Testis (tissue), 2 donors: Measurements from ENCODE around the gene OXER1.

ENCODE experiments used
- CTCF ChIP-seq, 3 experiments: fragments of 450-650 bp in 2 of 3; fragments of 200-600 bp in 1 of 3; sonication (generic) in 1 of 3; IDR thresholded peaks; one replicate each; pipeline ENCODE4 v1.5.1; 2016 to 2019; ENCODE audit warnings: antibody characterized with exemption in 3 of 3, mild to moderate bottlenecking in 2 of 3, moderate library complexity in 1 of 3
- POLR2A ChIP-seq: fragments of 450-650 bp; IDR thresholded peaks from one replicate; pipeline ENCODE4 v1.6.1; 2017; ENCODE audit warnings: antibody characterized with exemption, mild to moderate bottlenecking, moderate library complexity

- TF ChIP-seq POLR2A (no peak), CTCF (IDR thresholded peaks at IDR 0.05) (no peak)
Observed at GRCh38 chr2:42764901-42765300, 966 bp upstream of the OXER1 start.
